Middle frontal gyrus (tissue), 1 donor: ENCODE measurements around the gene PROCR.
"Not testable (repeated sequence)": the region's sequence is repeated elsewhere in the genome, so short reads cannot be mapped to it uniquely, and the experiment has no call there.

Experiments
- DNase-seq: peaks from one replicate; pipeline ENCODE4 v3.0.0-alpha.2; 2015; ENCODE audit warnings: low spot score; ENCODE audit errors: extremely low spot score

The PROCR gene

GRCh38 chr20:35192118-35192872 is 20.4 kb downstream of the PROCR start:
- no peak for DNase-seq

GRCh38 chr20:35193031-35193791 is 21.3 kb downstream of the PROCR start:
- not testable (repeated sequence) for DNase-seq

DNA sequence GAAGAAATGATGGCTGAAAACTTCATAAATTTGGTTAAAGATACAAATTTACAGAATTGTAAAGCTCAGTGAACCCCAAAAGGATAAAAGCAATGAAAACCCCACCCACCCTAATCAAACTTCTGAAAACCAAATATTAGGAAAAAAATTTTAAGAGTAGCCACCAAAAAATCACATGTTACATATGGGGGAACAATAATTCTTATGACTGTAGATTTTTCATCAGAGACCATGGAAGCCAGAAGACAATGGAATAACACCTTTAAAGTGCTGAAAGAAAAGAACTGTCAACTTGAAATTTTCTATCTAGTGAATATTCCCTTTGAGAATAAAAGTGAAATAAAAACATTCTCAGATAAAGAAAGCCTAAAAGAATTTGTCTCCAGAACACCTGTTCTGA is 24.4 kb downstream of the PROCR start:
- DNase-seq: no peak

DNA sequence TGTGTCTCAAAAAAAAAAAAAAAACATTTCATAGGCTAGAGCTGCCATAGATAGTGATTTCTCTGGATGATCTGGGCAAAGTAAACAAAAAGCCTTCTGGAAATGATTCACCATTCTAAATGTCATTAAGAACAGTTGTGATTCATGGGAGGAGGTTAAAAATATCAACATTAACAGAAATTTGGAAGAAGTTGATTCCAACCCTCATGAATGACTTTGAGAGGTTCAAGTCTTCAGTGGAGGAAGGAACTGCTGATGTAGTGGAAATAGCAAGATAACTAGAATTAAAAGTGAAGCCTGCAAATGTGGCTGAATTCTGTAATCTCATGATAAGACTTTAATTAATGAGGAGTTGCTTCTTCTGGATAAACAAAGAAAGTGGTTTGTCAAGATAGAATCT is 27.9 kb downstream of the PROCR start:
- no peak for DNase-seq

DNA sequence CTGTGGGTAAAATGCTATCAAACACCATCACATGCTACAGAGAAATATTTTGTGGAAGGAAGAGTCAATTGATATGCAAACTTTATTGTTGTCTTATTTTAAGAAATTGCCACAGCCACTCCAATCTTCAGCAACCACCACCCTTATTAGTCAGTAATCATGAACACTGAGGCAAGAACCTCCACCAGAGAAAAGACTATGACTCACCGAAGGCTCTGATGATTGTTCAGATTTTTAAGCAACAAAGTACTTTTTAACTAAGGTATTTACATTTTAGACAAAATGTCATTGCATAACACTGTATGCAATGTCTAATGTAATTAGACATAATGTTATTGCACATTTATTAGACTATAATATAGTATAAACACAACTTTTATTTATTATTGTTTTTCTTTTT is 28.4 kb downstream of the PROCR start:
- DNase-seq: no peak

GRCh38 chr20:35201467-35201866 is 29.6 kb downstream of the PROCR start:
- not testable (repeated sequence) for DNase-seq

- DNase-seq: no peak
Observed at GRCh38 chr20:35206802-35207201, 34.9 kb downstream of the PROCR start.

DNA sequence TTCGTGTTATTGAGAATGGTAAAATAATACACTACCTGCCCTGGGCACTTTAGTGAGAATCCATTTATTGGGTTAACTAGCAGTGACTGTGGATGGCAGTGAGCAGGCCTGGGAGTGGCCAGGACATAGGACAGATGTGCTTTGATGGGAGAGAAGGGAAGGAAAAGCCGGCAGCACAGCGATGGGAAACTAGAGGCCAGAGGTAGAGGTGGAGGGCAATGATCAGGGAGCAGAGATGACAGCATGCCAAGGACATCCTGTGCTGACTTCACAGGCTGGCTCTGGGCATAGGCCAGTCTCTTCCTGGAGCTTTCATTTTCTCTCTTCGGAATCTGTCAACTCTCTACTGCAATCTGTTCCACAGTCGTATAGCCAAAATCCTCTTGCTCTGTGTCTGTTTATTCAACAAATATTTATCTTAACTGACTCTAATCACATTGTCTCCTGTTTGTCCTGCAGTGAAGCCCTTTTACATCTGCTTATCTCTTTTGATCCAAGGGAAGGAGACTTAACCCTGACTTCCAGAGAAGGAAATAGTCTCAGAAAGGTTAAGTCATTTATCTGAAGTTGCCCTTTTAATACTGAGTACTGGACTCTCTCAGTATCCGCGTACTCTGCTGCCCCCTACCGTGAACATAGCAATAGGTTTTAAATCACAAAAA is 36.2 kb downstream of the PROCR start:
- peak; percentile 37 for DNase-seq

GRCh38 chr20:35215066-35215956 is 43.4 kb downstream of the PROCR start:
- DNase-seq: no peak

DNA sequence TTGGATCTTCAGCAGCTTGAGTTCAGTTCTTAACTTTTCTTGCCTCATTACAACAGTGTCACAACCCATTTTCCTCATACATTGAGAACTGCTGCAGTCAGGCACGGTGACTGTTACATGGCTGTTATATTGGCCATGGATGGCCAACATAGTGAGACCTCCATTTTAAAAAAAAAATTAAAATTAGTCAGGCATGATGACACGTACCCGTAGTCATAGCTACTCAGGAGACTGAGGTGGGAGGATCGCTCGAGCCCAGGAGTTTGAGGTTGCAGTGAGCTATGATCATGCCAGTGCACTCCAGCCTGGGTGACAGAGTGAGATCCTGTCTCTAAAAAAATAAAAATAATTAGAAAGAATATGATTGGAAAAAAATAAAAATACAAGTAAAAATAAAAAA is 44.7 kb downstream of the PROCR start:
- DNase-seq: no peak

DNA sequence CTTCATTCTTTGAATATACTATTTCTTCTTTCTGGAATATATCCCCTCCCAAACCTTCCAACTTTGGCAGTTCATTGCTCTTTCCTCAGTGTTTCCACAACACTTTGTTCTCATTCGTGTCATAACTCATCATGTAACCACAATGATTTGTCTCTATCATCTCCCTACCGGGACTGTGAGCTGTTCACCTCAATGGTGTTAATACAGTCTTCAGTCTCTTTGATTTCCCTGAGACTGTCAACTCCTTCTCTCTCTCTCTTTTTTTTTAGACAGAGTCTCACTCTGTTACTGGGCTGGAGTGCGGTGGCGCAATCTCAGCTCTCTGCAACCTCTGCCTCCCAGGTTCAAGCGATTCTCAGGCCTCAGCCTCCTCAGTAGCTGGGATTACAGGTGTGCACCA is 52.1 kb downstream of the PROCR start:
- DNase-seq: no peak

- no peak for DNase-seq
Observed at GRCh38 chr20:35224536-35224935, 52.7 kb downstream of the PROCR start.

- DNase-seq: no peak
Observed at GRCh38 chr20:35225319-35226125, 53.6 kb downstream of the PROCR start.

GRCh38 chr20:35226126-35226883 is 54.4 kb downstream of the PROCR start, which contains the start of gene MMP24:
MMP24 (plus strand) TSS chr20:35226690; CDS start chr20:35226739, 49 bp downstream.
- DNase-seq: no peak
